Measurements from ENCODE around the gene SEMA3B.
"Not testable (repeated sequence)": the region's sequence is repeated elsewhere in the genome, so short reads cannot be mapped to it uniquely, and the experiment has no call there.

SEMA3B gene

DNA sequence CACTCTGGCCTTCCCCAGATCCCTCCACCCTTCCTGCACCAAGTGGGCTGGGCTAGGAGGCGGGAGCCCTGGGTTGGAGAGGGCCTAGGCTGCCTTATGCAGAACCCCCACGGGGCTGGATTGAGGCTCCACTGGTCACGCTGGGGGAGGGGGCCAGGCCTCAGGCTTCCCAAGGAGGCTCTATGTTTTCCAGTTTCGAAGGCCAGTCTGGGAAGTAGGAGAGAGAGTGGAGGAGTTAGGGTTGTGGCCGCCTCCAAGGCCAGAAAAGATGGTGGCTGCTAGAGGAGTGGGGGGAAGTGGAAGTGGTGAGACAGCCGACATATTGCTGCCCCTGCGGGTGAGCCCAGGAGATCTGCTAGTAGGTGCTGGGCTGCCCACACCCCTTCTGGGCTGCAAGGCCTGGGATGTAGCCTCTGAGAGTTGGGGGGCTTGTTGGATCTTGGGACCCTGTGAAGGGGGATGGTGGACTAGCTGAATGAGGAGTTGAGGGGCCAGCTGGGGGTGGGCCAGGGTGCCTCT is 31.8 kb upstream of the SEMA3B start:
- peak overlapping the region; percentile 93 for H3K4me3 ChIP-seq (ENCODE audit: low read length)
- DNase-seq (ENCODE audit: low read depth, low spot score): no peak

DNA sequence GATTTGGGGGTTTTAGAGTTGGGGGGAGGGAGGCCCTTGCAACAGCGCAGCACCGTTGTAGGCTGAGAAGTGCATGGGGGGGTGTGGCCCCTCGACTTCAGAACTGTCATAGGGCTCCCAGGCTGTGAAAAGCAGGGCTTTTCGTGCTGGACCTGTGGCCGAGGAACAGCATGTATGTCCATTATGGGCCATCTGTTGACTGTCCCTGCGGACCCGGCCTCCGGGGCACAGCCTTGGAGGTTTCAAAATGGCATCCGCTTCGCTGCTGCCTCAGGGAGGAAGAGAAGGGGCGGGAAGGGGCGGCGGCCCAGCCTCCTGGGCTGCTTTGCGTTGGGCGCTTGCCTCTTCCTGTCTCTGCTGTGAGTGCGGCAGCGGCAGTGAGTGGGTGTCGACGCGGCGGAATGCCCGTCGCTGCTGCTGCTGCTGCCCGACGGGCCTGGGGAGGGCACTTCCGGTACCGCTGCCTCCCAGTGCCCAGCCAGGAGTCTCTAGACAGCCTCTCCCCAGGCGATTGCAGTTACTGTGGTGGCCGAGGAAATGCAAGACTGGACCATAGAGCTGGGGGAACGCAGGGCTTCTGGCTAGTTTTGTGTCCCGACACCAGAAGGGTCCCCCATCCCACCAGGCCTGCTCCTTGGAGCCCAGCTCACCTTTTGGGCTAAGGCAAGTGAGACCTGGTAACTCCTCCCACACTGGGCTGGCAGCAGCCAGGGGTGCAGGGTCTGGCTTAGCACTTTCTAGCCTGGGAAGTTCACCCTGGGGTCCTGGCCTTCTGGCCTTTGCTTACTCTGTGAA is 31.0 kb upstream of the SEMA3B start:
- peak; percentile 79 for DNase-seq (ENCODE audit: low read depth, low spot score)

GRCh38 chr3:50238549-50239026 is 30.4 kb upstream of the SEMA3B start:
- DNase-seq (ENCODE audit: low read depth, low spot score): no peak
- H3K4me3 ChIP-seq (ENCODE audit: low read length): peak overlapping the region; percentile 93

More for the DNA sequence above, 31.0 kb upstream of the SEMA3B start:
- H3K4me3 ChIP-seq (ENCODE audit: low read length): peak overlapping the region; percentile 93

GRCh38 chr3:50239649-50240048 is 29.3 kb upstream of the SEMA3B start:
- H3K4me3 ChIP-seq (ENCODE audit: low read length): no peak overlapping the region

GRCh38 chr3:50241163-50241562 is 27.8 kb upstream of the SEMA3B start:
- DNase-seq (ENCODE audit: low read depth, low spot score): no peak
- no peak overlapping the region for H3K4me3 ChIP-seq (ENCODE audit: low read length)

More at GRCh38 chr3:50239649-50240048, 29.3 kb upstream of the SEMA3B start:
- no peak for DNase-seq (ENCODE audit: low read depth, low spot score)

DNA sequence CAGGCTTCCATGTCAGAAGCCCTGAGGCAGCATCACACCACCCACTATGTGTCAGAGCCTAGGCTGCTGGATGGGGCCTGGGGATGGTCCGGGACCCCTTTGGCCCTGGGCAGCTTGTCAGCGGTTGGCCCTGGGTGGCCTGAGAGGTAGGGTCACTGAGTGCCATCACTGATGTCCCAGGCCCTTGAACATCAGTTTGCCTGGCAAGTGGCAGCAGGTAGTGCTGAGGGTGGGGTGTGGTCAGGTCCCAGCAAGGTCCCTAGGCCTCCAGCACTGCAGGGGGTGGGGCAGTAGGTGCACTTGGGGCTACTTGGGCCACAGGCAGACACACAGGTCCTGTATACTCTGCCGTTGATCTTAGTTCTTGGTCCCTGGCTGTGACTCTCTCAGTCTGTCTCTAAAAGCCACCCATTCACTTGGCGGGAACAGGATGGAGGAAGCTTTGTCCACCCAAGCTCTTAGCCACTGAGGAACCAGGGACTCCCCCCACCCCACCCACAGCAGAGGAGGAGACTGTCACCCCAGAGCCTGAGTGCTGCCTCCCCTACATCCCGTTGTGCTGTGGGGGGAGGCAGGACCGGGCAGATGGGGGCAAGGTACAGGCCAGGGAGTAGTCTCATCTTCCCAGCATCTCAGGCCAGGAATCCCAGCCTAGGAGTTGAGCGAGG is 27.1 kb upstream of the SEMA3B start:
- H3K4me3 ChIP-seq (ENCODE audit: low read length): no peak overlapping the region
- DNase-seq (ENCODE audit: low read depth, low spot score): no peak

DNA sequence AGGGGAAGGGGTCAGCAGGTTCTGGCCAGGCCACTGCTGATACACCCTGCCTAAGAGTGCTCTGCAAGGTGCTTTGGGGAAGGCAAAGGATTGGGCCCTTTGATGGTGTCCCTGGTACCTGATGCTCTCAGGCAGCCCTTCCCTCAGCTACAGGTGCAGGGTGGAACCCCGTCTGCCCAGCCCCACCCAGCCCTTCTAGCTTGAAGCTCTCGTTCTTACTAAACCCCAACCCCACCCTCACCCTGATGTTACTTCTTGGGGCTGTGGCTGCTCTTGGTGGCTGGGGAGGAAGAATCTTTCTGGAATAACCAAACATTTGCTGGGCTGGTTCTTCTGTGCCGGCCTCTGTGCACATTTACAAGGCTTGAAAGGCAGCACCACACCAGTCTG is 26.6 kb upstream of the SEMA3B start:
- no peak for DNase-seq (ENCODE audit: low read depth, low spot score)

GRCh38 chr3:50242851-50243542 is 25.9 kb upstream of the SEMA3B start:
- H3K4me3 ChIP-seq (ENCODE audit: low read length): no peak overlapping the region
- DNase-seq (ENCODE audit: low read depth, low spot score): no peak

More for the DNA sequence above, 26.6 kb upstream of the SEMA3B start:
- no peak overlapping the region for H3K4me3 ChIP-seq (ENCODE audit: low read length)

GRCh38 chr3:50243543-50243895 is 25.4 kb upstream of the SEMA3B start:
- DNase-seq (ENCODE audit: low read depth, low spot score): no peak
- no peak overlapping the region for H3K4me3 ChIP-seq (ENCODE audit: low read length)

DNA sequence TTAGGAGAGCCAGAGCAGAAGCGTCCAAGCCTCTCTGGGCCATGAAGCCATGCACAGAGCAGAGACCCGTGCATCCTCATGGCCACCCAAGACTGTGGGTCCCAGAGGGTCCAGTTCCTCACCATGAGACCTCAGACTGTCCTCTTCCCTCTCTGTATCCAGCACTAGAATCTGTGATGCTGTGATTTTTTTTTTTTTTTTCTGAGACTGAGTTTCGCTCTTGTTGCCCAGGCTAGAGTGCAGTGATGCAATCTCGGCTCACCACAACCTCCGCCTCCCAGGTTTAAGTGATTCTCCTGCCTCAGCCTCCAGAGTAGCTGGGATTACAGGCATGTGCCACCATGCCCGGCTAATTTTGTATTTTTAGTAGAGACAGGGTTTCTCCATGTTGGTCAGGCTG is 24.1 kb upstream of the SEMA3B start:
- not testable (repeated sequence) for H3K4me3 ChIP-seq (ENCODE audit: low read length)

DNA sequence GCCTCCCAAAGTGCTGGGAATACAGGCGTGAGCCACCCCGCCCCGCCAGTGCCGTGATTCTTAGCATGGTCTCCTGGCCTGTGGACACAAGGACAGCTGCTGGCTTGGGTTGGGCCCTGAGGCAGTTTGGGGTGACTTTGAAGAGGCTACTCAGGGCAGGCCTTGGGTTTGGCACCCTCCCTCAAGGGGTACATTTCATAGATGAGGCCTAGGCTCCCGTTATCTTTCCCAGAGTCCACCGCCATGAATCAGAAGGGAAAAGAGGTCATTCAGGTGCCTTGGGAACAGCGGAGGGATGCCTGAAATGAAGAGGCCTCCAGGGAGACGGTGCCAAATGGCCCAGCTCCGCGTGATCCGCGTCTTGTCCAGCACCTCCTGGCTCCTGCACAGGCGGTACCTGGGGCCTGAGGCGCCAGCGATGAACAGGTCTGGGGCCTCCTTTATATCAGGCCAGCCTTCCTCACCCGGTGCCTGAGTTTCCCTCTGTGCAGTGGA is 23.6 kb upstream of the SEMA3B start:
- H3K4me3 ChIP-seq (ENCODE audit: low read length): peak overlapping the region; percentile 60
- no peak for DNase-seq (ENCODE audit: low read depth, low spot score)

More for the DNA sequence above, 24.1 kb upstream of the SEMA3B start:
- not testable (repeated sequence) for DNase-seq (ENCODE audit: low read depth, low spot score)

DNA sequence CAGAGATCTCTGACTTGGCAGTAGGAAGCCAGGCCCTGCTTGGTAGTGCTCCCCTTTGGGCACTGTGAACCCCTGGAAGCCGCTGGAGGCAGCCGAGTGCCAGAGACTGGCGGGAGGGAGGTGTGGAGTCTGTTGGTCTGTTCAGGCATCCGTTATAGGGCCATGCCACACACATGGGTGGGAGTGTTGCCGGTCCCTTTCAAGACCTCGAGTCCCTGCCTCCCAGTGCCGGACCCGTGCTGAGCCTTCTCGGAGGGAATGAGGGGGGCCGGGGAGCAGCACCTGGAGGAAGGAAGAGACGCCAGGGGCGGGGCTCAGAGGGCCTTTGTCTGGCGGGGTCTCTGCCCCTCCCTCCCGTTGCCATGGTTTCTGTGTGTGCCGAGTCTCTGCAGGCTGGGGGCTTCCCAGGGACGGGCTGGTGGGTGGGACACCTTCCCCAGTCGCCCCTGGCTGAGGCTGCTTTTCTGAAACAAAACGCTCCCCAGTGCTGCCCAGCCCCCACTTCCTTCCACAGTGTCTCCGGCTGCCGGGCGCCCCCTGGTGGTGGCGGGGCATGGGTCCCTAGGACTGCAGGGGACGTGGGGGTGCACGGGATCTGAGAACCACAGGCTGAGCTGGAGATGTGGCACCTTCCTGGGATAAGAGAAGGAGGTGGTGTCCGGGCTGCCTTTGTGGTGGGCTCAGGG is 23.0 kb upstream of the SEMA3B start:
- H3K4me3 ChIP-seq (ENCODE audit: low read length): peak overlapping the region; percentile 60
- DNase-seq (ENCODE audit: low read depth, low spot score): peak; percentile 74

DNA sequence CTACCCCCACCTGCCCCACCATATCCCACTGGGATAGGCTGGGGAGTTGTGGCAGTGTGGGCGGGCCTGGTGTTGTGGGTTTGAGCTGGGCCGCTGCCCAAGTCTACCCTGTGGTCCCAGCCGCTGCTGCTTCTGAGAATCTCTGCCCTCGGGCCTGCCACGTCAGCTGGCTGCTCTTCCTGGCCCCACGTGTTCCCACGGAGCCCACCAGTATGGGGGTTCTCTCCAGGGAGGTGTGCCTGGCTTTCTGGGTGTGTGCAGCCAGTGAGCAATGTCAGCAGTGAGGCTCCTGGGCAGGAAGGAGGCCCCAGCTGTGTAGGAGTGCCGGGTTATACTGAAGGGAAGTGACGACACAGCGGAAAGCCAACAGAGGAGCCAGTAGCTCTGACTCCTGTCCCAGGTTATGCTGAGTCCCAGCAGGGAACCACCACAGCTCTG is 22.4 kb upstream of the SEMA3B start:
- peak; percentile 87 for DNase-seq (ENCODE audit: low read depth, low spot score)
- H3K4me3 ChIP-seq (ENCODE audit: low read length): peak overlapping the region; percentile 60

DNA sequence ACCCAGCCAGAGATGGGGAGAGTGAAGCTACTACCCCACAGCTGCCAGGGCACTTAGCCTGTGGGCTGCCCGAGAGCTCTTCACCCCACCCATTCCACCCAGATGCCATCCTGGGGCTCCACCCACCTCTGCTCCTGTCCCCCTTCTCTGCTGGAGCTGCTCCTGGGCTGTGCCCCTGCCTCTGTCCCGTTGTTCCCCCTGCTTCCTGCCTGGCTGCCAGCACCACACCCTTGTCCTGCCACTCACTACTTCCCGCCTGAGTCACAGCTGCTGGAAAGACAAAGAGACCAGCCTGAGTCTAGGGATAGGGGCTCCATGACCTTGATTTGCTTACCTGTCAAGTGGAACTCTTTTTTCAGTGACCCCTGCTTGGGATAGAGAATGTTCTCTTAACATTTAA is 20.6 kb upstream of the SEMA3B start:
- DNase-seq (ENCODE audit: low read depth, low spot score): no peak
- no peak overlapping the region for H3K4me3 ChIP-seq (ENCODE audit: low read length)

DNA sequence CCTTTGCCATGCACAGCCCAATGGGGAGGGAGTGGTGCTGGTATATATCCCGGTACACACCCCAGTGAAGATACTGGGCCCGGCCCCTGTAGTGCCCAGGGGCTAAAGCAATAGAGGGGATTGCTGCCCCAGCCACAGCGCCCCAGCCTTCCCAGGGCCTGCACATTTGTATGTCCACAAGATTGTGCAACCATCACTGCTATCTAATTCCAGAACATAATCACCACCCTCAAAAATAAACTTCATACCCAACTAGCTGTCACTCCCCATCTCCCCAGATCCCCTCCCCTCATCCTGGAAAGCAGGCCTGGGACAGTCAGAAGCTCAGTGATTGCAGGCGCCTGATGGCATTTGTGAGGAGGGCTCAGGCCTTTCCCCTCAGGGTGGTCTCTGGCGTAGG is 19.5 kb upstream of the SEMA3B start:
- DNase-seq (ENCODE audit: low read depth, low spot score): no peak
- H3K4me3 ChIP-seq (ENCODE audit: low read length): no peak overlapping the region

- H3K4me3 ChIP-seq (ENCODE audit: low read length): no peak overlapping the region
- DNase-seq (ENCODE audit: low read depth, low spot score): no peak
Measured at GRCh38 chr3:50250514-50250913, 18.4 kb upstream of the SEMA3B start.

DNA sequence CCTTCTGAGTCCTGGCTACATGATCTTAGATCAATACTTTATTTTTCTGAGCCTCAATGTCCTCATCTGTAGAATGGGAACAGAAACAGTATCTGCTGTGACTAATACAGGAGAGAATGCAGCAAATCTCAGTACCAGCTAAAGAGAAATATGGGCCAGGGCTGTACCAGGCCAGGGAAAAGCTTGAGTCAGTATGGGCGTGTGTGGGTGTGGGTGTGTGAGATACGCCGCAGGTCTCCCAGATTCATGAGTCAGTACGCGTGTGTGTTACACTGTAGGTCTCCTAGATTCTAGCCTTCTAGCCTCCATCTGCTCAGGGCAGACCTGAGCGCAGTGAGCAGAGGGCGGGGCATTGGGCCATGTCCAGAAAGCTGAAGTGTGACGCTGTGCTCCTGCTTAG is 17.7 kb upstream of the SEMA3B start:
- no peak overlapping the region for H3K4me3 ChIP-seq (ENCODE audit: low read length)
- DNase-seq (ENCODE audit: low read depth, low spot score): no peak

- no peak for DNase-seq (ENCODE audit: low read depth, low spot score)
- H3K4me3 ChIP-seq (ENCODE audit: low read length): no peak overlapping the region
Measured at GRCh38 chr3:50254577-50255250, 14.2 kb upstream of the SEMA3B start.

DNA sequence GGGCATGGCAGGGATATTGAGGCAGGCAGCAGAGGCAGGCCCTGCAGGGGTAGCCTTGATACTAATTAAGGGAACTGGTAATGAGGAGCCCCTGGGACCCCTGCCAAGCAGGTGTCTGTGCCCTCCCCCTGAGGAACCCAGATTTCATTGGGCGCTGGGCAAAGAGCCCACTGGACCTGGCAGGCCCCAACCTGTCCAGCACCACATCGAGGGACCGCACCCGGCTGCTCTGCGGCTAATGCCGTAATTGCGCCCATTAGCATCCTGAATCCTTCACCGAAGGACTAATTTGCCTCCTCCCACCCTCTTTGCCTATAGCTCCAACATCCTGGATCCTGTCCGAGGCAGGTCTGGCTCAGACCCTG is 13.7 kb upstream of the SEMA3B start:
- DNase-seq (ENCODE audit: low read depth, low spot score): no peak
- H3K4me3 ChIP-seq (ENCODE audit: low read length): no peak overlapping the region

All from Jurkat, Clone E6-1 (cell line).